Fibroblast of skin of back (primary cell): ENCODE data around the gene DIDO1.

ENCODE experiments used
- DNase-seq: peaks from one replicate; pipeline ENCODE4 v3.0.0-alpha.2; 2013

The DIDO1 gene

DNA sequence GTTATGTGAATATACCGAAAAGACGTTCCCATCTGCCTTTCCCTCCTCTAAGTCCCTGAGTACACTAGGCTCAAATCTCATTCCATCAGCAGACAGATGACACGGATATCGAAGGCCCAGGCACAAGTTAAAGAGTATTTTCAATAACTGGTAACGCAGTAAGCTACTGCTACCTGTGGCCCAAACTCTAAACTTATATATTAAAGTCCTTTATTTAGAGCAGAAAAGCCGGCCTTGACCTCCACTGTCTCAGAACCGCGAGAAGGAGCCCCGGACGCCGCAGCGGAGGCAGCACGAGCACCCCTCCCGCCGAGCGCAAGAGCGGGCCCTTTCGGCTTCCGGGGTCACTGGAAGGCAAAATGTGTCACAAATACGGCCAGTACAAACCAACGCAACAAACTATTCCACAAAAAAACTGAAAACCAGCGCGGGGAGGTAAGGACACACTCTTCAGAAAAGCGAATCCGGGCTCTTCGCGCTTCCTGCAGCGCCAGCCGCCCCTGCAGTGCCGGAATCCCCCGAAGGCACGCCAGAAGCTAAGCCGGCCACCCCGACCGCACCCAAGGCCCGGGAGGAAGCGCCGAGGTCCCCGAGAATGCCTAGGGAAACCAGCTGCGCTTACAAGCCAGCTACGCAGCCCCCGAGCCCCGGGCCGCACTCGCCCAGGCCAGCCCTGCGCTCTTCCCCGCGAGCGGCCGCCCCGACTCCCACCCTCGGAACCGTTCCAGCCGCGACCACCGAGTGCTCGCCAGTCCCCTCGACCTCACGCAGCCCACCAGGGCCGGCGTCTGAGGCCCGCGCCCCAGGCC, 681 bp downstream of the DIDO1 start:
- DNase-seq, result peak; percentile 30

DNA sequence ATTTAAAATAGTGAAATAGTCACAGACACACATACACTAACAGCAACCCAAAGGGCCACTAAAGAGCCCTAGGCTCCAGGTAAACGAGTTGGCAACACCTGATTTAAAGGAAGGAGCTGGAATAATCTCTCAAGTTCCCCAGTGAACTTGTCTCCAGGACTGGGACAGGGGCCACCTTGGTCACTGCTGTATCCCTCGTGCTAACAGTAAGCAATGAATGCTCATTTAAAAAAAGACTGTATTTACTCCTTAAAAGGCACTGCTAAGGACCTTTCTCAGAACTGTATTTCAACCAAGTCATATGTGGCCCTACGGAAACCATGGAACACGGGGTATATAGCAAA, 1.3 kb downstream of the DIDO1 start:
- no peak for DNase-seq

DNA sequence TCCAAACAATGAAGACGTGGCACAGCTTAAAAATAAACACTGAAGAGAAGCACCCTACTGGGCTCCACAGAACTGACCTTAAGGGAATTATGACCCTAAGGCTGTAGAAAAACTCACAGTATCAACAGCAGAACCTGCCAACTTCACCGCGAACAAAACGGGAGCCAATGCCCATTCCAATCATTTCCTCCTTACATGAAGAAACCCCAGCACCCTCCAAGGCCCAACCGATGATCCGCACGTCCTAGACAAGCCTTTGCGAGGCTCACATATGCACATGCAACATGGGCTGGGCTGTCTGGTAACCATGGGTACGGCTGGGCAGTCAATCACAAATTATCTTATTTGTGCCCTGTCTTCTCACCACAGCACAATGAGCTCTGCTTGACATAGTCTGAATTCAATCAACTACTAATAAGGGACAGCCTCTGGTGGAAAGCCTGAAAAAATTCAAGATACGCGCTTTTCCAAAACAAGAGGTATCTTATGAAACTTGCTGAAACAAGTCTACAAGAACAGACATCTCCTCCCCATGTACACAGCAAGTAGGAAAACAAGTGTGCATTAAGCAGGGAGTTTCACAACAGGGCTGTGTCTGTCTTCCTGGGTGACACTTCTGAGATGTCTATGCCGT, 1.7 kb downstream of the DIDO1 start:
- peak; percentile 44 for DNase-seq

DNA sequence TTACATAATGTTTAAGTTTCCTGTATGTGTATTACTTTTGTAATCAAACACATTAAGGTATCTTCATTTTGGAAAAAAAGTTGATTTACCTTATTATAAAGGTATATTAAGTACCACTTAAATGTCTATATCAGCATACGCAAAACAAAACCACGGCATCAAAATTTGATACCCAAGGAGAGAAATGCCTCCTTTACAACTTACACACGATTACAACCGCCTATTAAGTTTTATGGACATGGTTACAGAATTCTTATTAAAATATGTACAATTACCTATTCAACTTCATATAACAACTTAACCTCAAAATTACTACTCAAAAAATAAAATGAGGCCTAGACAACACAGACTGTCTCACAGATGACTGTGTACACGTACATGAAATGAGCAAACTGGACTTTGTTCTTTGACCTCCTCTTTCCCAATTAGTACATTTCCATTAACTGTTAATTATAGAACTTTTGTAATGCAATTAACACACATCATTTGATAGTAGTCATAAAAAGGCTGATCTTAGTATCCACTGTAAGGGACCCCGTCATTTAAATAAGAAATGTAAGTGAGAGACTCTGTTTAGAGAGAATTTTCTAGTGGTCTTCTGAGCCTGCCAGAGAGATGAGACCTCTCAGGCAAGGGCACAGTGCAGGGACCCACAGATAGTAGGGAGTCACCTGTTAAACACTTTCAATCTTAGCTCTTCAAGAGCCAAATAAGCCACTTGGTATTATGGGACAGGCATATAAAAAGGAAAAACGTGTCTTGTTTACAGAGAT, 2.5 kb downstream of the DIDO1 start:
- no peak for DNase-seq

DNA sequence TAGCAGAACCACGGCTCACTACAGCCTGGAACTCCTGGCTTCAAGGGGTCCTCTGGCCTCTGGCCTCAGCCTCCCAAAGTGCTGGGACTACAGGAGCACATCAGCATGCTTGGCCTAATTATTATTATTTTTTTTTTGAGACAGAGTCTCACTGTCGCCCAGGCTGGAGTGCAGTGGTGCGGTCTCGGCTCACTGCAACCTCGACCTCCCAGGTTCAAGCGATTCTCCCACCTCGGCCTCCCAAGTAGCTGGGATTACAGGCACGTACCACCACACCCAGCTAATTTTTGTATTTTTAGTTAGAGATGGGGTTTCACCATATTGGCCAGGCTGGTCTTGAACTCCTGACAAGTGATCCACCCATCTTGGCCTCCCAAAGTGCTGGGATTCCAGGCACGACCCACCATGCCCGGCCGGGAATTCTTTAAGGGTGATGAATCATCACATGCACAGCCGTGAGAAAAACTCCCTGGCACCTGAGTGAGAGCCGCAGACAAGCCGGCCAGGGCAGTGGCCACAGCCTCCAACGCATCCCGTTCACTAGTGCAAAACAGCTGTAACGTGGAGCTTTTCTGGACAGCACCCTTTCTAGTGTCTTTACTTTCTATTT, 3.1 kb downstream of the DIDO1 start:
- DNase-seq, result peak; percentile 64

DNA sequence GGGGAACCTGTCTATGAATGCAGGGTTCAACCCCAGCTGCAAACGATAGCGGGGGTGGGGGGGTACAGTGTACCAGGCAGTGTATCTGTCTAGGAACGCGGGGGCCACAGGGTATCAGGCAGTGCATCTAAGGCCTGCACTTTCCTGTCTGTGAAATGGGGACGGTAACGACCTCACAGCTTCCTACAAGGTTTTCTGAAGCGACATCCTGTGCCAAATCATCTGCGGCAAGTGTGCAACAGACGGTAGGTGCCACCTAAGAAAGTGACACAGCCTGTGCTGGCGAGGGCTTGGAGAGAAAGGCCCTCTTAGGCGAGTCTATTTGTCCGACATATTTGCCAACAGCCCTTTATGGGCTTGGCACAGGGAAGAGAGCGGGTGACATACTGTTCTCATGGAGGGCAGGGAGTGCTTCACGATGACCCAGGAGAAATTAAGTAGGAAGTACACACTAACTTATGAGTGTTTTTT, 3.8 kb downstream of the DIDO1 start:
- no peak for DNase-seq

DNA sequence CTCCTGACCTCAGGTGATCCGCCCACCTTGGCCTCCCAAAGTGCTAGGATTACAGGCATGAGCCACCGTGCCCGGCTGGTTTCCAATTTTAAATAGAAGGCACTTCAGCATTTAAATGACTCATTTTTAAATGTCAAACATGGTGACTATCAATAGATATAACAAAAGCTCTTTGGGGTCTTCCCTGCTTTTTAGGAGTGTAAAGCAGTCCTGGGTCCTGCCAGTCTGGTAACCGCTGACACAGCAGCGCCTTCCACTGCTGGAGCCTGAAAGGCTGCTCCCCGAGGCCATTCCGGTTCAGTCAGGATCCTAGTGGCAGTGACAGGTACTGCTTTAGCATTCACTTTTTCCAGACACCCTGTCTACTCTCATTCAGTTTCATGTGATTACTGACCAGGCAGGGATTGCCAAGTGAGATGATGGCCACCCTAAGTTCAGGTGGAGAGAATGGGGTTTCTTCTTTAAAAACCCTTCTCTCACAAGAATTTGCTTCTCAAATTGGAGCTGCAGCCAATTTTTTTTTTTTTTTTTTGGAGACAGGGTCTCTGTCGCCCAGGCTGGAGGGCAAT, 5.1 kb downstream of the DIDO1 start:
- DNase-seq, result peak; percentile 64

DNA sequence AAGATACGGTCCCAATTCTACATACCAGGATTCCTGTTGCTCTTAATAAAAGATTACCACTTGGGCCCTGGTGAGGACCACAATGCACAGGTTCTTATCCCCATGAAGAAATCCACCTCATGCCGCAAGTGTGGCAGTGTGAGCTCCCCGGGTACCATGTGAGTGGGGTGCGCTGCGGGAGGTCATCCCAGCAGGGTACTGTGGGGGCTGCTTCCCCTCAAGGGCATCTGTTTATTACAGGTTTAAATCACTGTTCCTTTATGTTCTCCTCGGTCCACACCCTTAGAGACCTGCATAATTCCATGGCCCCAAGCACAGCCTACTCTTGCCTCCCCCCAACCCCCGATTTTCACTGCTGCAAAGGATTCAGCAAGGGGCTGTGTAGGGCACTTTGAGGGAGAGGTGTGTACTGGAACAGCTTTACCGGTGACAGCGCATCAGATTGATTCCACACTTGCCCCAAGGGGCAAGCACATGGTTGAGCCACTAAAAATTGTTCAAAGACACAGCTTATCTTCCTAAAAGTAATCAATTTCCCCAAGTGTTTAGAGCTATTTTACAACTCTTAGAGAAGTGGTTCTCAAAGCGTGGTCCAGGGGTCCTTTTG, 6.2 kb downstream of the DIDO1 start:
- no peak for DNase-seq

DNA sequence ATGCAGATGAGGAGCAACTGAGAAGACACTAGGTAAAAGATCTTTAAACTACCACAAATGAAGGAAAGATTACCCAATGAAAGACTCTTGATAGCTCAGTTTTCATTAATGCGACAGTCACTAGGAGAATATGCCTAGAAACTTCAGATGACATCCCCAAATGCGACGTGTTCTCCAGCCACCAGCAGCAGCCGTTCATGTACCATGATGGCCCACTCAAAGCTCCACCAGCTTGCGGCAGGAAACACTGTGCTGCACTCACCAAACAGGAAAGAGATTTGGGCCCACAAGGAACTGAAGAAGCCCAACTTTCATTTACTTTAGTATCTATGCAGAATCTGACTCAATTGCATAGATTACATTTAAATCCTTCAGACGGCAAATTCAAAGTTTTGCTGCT, 7.5 kb downstream of the DIDO1 start:
- no peak for DNase-seq

DNA sequence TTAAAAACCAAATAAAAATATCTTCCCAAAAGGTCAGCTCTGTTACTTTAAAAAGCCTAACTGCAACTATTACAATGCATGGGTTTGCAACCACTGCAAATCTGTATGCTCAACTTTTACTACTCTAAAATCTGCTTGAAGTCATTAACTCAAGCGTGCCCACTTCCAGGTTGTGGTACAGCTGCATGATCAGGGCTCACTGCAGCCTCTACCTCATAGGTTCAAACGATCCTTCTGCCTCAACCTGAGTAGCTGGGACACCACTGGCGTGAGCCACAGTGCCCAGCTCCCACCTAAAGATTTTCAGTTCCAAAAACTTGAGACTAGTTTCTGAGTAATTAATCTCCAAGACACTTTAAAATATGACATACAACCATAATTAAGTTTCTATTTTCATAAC, 8.2 kb downstream of the DIDO1 start:
- DNase-seq, result no peak

DNA sequence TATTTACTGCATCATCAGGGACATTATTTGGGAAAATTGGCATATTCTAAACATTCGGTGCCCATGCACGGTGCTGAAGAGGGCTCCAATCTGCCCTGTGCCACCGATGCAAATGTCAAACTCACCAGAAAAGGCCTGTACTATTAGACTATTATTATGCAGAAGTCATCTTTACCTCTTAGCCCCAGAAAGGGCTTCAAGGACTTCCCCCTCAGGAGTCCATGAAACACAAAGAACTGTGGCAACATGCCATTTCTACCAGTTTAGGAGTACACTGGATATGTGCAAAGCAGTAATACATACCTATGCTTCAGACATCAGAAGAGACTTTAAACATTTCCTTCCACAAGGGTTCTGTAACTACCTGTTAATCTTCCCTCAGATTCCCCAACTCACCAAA, 8.6 kb downstream of the DIDO1 start:
- DNase-seq, result no peak

DNA sequence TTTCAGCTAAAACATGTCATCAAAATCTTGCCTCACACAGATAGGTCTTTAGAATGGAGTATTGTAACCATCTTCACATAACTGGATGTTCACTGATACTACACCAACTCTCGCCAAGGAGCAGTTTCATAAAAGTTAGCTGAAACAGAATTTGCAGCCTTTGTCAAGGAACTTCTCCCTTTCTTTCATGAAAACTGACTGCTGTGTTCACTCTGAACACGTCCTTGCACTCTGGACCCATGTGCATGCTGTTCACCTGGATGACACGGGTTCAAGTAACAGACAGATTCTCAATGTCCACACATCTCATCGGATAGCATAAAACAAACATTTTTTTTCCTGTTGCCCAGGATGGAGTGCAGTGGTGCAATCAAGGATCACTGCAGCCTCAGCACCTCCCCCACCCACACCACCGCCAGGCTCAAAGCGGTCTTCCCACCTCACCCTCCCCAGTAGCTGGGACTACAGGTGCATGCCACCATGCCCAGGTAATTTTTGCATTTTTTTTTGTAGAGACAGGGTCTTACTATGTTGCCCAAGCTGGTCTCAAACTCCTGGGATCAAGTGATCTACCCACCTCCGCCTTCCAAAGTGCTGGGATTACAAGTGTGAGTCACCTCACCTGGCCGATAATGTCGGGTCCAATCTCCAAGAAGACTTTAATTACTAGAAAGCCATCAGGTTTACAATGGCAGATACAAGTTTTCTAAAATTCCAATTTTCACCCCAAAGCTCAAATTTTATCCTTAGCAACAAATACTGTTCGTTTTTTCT, 9.4 kb downstream of the DIDO1 start:
- no peak for DNase-seq

DNA sequence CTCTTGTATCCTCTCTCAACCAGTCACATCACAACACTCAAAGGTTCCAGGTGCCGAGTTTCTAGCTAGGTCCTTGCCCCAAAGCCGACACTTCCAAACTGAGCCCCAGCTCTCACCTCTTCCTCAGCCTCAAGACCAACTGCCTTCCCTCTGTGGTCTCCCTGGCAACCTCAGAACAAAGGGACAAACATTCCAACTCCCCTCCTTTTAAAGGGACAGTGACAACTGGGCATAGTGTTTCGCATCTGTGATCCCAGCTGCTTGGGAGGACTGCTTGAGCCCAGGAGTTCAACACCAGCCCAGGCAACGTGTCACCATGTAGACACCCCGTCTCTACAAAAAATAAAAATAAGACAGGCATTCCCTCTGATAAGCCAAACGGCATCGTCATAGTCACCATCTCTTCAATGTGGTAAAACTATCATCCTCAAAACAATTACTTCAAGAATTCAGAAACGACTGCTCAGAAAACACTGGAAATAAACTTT, 11.3 kb downstream of the DIDO1 start:
- DNase-seq, result peak; percentile 45

DNA sequence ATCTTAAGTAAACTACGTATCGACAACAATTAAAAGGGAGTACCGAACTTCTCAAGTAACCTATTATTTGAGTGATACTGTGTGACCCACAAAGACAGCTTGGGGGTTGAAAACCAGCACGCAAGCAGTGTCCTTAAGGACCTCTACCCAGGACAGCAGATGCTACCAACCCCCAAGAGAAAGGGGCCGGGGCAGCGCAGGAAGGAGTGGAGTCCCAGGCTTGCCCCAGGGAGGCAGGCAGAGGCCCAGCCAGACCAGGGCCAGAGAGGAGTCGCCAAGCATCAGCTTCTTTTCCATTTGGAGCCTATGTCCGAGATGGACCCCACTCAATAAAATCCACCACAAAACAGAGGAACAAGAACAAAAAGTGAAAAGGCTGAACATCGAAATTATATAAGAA, 11.9 kb downstream of the DIDO1 start:
- DNase-seq, result no peak

DNA sequence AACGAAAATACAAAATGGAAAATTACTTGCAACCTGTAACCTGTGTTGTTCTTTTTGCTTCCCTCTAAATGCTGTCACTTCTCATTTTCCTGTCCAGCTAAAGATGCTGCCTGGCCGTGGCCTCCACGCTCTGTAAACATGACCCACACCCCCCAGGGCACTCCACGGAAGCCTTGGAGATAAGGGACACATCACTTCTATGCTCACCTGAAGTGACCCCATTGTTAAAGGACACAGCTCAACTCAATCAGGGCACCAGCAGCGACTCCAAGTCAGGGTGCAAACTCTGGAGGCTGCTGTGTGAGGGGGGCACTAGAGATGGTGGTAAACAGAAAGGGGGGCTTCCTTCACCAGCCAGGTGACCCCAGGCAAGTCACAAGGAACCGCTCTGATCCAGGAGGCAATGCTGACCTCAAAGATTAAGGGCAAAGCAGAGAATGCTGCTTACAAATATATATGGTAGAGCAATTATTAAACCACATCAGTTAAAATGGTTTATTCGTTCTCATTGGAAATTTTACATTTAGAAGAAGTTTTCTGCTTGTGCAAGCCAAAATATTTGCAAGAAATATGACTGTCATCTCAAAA, 13.2 kb downstream of the DIDO1 start:
- DNase-seq, result no peak

DNA sequence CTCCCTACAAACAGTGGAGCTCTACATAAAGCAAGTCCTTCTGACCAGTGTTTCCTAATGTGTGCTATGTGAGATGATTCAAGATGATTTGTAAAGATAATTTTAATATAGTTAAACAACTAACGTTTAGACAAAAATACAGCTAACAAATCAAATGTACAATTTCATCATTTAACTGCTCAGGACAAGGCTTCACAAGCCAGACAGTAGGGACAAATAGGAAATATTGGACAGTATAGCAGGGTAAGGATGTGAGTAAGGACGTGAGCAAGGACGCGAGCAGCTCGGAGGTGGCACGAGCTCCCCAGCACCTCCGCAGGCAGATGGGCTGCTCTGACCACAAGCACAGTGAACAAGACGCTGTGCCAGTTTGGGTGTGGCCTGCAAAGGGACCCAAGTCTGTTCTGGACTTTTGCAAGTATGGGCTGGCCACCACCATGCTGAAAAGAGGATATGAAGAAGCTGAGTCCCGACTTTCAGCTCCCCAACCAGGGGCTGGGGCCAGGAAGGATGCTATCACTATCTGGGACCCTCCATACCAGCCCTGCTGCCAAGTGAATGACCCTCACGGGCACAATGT, 14.5 kb downstream of the DIDO1 start:
- no peak for DNase-seq

DNA sequence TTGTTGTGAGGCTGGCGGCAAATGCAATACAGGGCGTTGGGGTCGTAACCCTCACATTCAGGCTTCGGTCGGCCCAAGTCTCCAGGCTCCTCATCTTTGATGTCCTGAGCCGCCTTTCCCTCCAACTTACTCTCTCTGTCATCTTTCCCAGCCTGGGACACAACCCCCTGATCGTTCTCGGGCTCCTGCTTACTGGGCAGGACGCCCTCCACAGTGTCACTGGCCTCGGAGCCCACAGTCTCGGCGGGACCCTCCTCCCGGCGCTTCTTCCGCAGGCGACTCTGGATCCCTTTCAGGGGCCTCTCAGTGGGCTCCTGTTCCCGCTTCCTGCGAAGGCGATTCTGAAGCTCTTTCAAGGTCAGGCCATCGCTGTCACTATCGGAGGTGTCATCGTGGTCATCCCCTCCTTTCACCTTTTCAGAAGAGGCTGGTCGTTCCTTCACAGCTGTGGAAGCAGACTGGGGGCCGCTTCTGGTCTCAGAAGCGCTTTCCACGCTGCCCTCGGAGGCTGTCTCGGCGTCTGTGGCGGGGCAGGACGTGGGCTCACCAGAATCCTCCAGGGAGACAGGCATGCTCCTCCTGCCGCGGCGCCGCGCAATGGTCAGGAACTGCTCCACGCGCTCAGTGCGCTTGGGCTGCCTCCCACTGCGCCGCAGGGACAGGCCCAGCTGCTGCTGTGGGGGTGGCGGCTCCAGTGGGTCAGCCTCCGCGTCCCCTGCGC, 15.4 kb downstream of the DIDO1 start:
- no peak for DNase-seq

DNA sequence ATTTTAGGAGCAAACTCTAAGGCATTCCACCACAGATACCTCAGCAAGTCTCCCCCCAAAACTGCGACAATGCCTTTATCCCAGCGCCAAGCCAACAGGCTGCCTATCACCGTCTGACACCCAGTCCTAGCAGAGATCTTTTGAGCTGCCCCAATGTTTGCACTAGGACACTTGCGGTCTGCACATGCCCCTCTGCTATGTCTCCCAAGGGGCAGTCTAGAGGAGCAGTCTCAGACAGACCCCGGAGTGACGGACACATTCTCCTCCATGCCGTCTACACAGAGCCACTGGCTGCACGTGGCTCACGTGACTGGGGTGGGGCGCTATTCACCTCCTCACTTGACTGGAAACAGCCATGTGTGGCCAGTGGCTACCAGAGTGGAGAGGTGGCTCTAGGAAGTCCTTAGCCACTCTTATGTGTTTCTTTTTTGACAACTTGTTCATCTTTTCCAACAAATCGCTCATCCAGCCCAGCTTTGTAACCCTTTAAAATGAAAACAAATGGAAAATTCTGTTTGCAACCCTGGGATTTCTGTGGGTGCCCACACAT, 16.0 kb downstream of the DIDO1 start:
- no peak for DNase-seq

DNA sequence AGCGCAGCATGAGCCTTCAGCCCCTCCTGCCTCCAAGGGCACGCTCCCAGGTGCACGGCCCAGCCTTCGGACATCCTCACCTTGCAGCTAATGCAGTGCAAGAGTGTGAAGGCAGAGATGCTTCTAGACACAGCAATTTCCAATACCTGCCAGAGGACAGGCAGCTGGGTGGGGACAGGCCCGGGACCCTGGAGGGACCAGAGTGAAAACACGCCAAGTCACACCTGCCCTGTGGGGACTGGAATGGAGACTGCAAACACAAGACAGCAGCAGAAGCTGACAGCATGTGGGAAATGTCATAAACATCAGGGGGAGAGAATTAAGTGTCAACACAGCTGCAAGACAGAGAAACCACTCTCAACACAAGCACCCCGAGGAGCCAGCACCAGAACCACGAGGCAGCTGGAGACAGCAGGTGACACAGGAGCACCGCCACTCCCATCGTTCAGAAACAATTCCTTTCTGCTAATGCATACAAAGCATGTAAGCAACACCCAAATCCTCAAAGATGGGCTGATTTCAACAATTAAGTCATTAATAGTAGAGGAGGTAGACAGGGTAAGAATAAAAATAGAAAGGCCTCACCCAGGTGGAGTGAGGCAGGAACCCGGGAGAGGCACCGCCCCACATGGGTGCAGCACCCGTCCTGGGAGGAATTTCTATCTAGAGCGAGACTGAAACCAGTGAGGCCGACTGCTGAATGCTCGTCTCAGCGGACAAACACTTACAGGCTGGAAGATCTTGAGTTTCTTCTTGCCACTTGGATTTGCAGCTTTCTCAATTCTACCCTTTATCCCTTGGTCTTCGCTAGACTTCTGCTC, 17.1 kb downstream of the DIDO1 start:
- no peak for DNase-seq
